ENCODE results near the gene KRT24.

GRCh38 chr17:40651939-40652338 lies 51.6 kb downstream of the KRT24 start:
- TF ChIP-seq CTCF (IDR thresholded peaks at IDR 0.05) (no peak), POLR2AphosphoS5 (IDR thresholded peaks at IDR 0.05) (no peak)

Data from prostate gland (tissue), 2 donors.